Measurements from ENCODE around the gene PRKCA.

DNA sequence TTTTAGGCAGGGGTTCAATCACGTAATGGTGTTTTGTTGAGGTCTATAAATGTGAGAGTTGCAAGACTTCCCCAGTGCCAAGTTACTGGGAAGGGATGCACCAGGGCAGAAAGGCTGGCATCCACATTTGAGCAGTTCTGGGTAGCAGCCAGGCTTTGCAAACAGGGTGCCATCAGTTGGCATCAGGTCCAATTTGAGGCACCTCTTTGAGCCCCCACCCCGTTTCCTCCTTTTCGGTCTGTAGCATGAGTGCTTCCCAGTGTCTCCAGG lies 389.9 kb downstream of the PRKCA start:
- no peak for TF ChIP-seq TAF1 (IDR thresholded peaks at IDR 0.05; ENCODE audit: borderline replicate concordance, insufficient read depth, low read length)
- TF ChIP-seq, protein P1, sequence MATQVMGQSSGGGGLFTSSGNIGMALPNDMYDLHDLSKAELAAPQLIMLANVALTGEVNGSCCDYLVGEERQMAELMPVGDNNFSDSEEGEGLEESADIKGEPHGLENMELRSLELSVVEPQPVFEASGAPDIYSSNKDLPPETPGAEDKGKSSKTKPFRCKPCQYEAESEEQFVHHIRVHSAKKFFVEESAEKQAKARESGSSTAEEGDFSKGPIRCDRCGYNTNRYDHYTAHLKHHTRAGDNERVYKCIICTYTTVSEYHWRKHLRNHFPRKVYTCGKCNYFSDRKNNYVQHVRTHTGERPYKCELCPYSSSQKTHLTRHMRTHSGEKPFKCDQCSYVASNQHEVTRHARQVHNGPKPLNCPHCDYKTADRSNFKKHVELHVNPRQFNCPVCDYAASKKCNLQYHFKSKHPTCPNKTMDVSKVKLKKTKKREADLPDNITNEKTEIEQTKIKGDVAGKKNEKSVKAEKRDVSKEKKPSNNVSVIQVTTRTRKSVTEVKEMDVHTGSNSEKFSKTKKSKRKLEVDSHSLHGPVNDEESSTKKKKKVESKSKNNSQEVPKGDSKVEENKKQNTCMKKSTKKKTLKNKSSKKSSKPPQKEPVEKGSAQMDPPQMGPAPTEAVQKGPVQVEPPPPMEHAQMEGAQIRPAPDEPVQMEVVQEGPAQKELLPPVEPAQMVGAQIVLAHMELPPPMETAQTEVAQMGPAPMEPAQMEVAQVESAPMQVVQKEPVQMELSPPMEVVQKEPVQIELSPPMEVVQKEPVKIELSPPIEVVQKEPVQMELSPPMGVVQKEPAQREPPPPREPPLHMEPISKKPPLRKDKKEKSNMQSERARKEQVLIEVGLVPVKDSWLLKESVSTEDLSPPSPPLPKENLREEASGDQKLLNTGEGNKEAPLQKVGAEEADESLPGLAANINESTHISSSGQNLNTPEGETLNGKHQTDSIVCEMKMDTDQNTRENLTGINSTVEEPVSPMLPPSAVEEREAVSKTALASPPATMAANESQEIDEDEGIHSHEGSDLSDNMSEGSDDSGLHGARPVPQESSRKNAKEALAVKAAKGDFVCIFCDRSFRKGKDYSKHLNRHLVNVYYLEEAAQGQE (IDR thresholded peaks at IDR 0.05; ENCODE audit: insufficient read depth in 1 of 2, low read depth in 2 of 2, low read length in 2 of 2) = no peak
- no peak for TF ChIP-seq POLR2AphosphoS5 (IDR thresholded peaks at IDR 0.05; ENCODE audit: low read depth, low read length)
- TF ChIP-seq SIN3A (IDR thresholded peaks at IDR 0.05; ENCODE audit: borderline replicate concordance, insufficient read depth, low read length) = no peak
- TF ChIP-seq FOXP2 (optimal IDR thresholded peaks at IDR 0.05; ENCODE audit: borderline replicate concordance, extremely low read depth, extremely low read length, insufficient read depth) = no peak
